Mucosa of descending colon (tissue), 3 donors: ENCODE data around the gene CHAT. TPM values are rescaled to one million over a fixed set of nuclear protein-coding genes. Genes with fewer than 3 reads are reported as not detected.

Experiments used
- ATAC-seq: fragments of 200-7000 bp; cut with Tn5 transposase; one replicate; pipeline ENCODE4 v1.9.1; 2020; ENCODE audit warnings: mild to moderate bottlenecking, moderate library complexity
- DNase-seq, 3 donors: peaks; one replicate each; pipeline ENCODE4 v3.0.0-alpha.2; 2020
- H3K36me3 ChIP-seq: fragments of 200-600 bp; one replicate; pipeline ENCODE4 v1.8.0; 2021; ENCODE audit warnings: low read depth, mild to moderate bottlenecking
- H3K4me1 ChIP-seq: fragments of 200-600 bp; one replicate; pipeline ENCODE4 v1.8.0; 2021; ENCODE audit warnings: low read depth, mild to moderate bottlenecking
- H3K4me3 ChIP-seq: fragments of 200-600 bp; one replicate; pipeline ENCODE4 v1.8.0; 2021; ENCODE audit warnings: mild to moderate bottlenecking
- H3K9me3 ChIP-seq: fragments of 200-600 bp; one replicate; pipeline ENCODE4 v1.8.0; 2021; ENCODE audit warnings: mild to moderate bottlenecking
- CTCF ChIP-seq: fragments of 200-600 bp; IDR thresholded peaks from one replicate; pipeline ENCODE4 v1.8.0; 2022; ENCODE audit warnings: antibody characterized with exemption, mild to moderate bottlenecking
- intact Hi-C, 2 donors: fragments of 100-400 bp; cut with DNase I in 1 of 2; cut with micrococcal nuclease in 1 of 2; formaldehyde crosslinking; loops; one replicate each; pipeline versions ENCODE4 v1.11.0 to v1.11.1; 2022; cut with DNase I, micrococcal nuclease
- total RNA-seq, 3 donors: library from RNA; stranded (reverse); fragmentation: NEBNext Ultra II Directional in 2 of 3; extraction: Animal tissue kit (Norgen Biotek cat#: 25700) in 2 of 3; gene quantifications; one replicate each; pipeline versions ENCODE4 v1.2.1 to v1.2.4, GENCODE V29; 2021 to 2023
- donor health status: DM: no; HTN: no; CAD: no; lungs with moderate emphysema.
- donor health status: DM: no; HTN: no; CAD: no.
- donor health status: DM: no; HTN: yes; CAD: no.

CHAT gene
- total RNA-seq, 3 donors from 2014 or later: 0.61 to 1.6 (median 0.84) TPM

- intact Hi-C loops: no loop called here
- no peak for ATAC-seq
- no peak for TF ChIP-seq CTCF
Observed at GRCh38 chr10:49698679-49699078, 84.8 kb downstream of the CHAT start.

GRCh38 chr10:49700211-49700610, 86.4 kb downstream of the CHAT start:
- intact Hi-C loops: no loop called here
- TF ChIP-seq CTCF: no peak
- ATAC-seq (no peak), DNase-seq (no peak)
- Histone ChIP-seq H3K4me3 (no peak overlapping the region), H3K36me3 (no peaks in the 10 kb centered on the region), H3K4me1 (no peaks in the 10 kb centered on the region), H3K9me3 (no peaks in the 10 kb centered on the region)

More at GRCh38 chr10:49698679-49699078, 84.8 kb downstream of the CHAT start:
- Histone ChIP-seq H3K4me3 (no peak overlapping the region), H3K9me3 (no peaks in the 10 kb centered on the region), H3K4me1 (no peaks in the 10 kb centered on the region), H3K36me3 (no peaks in the 10 kb centered on the region)
- DNase-seq: no peak

GRCh38 chr10:49700997-49701396, 87.2 kb downstream of the CHAT start:
- no peak for ATAC-seq
- H3K36me3 ChIP-seq: no peaks in the 10 kb centered on the region
- DNase-seq: no peak
- TF ChIP-seq CTCF: no peak
- H3K4me3 ChIP-seq: no peak overlapping the region
- intact Hi-C loops: no loop called here
- H3K9me3 ChIP-seq: no peaks in the 10 kb centered on the region
- H3K4me1 ChIP-seq: no peaks in the 10 kb centered on the region

- ATAC-seq: no peak
- H3K4me1 ChIP-seq: no peaks in the 10 kb centered on the region
- intact Hi-C loops: no loop called here
- no peaks in the 10 kb centered on the region for H3K36me3 ChIP-seq
- TF ChIP-seq CTCF: no peak
- no peaks in the 10 kb centered on the region for H3K9me3 ChIP-seq
- DNase-seq: no peak
- no peak overlapping the region for H3K4me3 ChIP-seq
Observed at GRCh38 chr10:49707585-49707984, 93.7 kb downstream of the CHAT start.

- H3K4me1 ChIP-seq: no peaks in the 10 kb centered on the region
- intact Hi-C loops: no loop called here
- no peak for ATAC-seq
- H3K4me3 ChIP-seq: no peak overlapping the region
- no peaks in the 10 kb centered on the region for H3K36me3 ChIP-seq
- no peak for TF ChIP-seq CTCF
- DNase-seq: no peak
- H3K9me3 ChIP-seq: no peaks in the 10 kb centered on the region
Observed at GRCh38 chr10:49709934-49710333, 96.1 kb downstream of the CHAT start.

- Histone ChIP-seq H3K4me3 (no peak overlapping the region), H3K4me1 (no peaks in the 10 kb centered on the region), H3K9me3 (no peaks in the 10 kb centered on the region), H3K36me3 (no peaks in the 10 kb centered on the region)
- ATAC-seq (no peak), DNase-seq (no peak)
- TF ChIP-seq CTCF: no peak
- intact Hi-C loops: no loop called here
Observed at GRCh38 chr10:49710966-49711365, 97.1 kb downstream of the CHAT start.
